HCT116 (cell line): ENCODE results near the gene CMIP. TPM values are rescaled to one million over a fixed set of nuclear protein-coding genes. Genes with fewer than 3 reads are reported as not detected.

Experiments used
- ATAC-seq: fragments of 200-7000 bp; cut with Tn5 transposase; 2 replicates; pipeline ENCODE4 v1.9.1; 2020; ENCODE audit warnings: mild to moderate bottlenecking, moderate library complexity
- BruUV-seq: library from RNA; stranded (reverse); fragments of 400-500 nt; replicated peaks from 2 replicates; lab custom pipeline; 2021; lab: Mats Ljungman, UMichigan
- CTCF ChIA-PET: fragments of 300-600 bp; sonication (Branson Sonifier 250); formaldehyde crosslinking; loops from one replicate; lab custom pipeline; 2021; ENCODE audit warnings: antibody characterized with exemption; lab: Charles Lee
- POLR2A ChIA-PET: fragments of 300-600, 350-600 bp; sonication (Branson Sonifier 250); formaldehyde crosslinking; loops from one replicate; lab custom pipeline; 2021; ENCODE audit warnings: antibody characterized with exemption; lab: Charles Lee
- RAD21 ChIA-PET, 2 experiments: fragments of 300-600 bp; sonication (Branson Sonifier 250); formaldehyde crosslinking; loops; one replicate each; lab custom pipeline; 2023; ENCODE audit warnings: low total read pairs in 2 of 2; ENCODE audit not compliant: uncharacterized antibody in 2 of 2, unreplicated experiment in 2 of 2, low non-redundant PET in 1 of 2; lab: Charles Lee
- DNase-seq: peaks from one replicate; pipeline ENCODE4 v3.0.0-alpha.2; 2010; ENCODE audit warnings: low read depth, low spot score
- H2AFZ ChIP-seq: fragments of 200-600 bp; shearing (Covaris generic), sonication (generic); 2 replicates; pipeline ENCODE4 v1.6.1; 2017; ENCODE audit warnings: low read depth, mixed run types, mixed read lengths, antibody characterized with exemption, low read length; ENCODE audit not compliant: poor library complexity, severe bottlenecking
- H3K27ac ChIP-seq: 2 replicates; pipeline ENCODE4 v1.5.1; 2012; ENCODE audit warnings: low read depth, low read length
- H3K27me3 ChIP-seq: fragments of 200-600 bp; sonication (generic); 2 replicates; pipeline ENCODE4 v1.6.1; 2016; ENCODE audit warnings: mixed run types, low read length, mixed read lengths; ENCODE audit not compliant: insufficient read depth
- H3K36me3 ChIP-seq, 2 experiments: fragments of 200-500 bp in 1 of 2; fragments of 200-600 bp in 1 of 2; sonication (Bioruptor generic) in 1 of 2; sonication (generic) in 1 of 2; 2 replicates each; pipeline versions ENCODE4 v1.5.1 to v1.6.1; 2014 to 2016; ENCODE audit warnings: low read length in 2 of 2, inconsistent platforms in 1 of 2, mixed read lengths in 1 of 2, mixed run types in 1 of 2; ENCODE audit not compliant: insufficient read depth in 2 of 2, control insufficient read depth in 1 of 2
- H3K4me1 ChIP-seq, 2 experiments: fragments of 200-600 bp in 1 of 2; sonication (generic) in 1 of 2; 2 replicates each; pipeline versions ENCODE4 v1.5.1 to v1.6.1; 2012 to 2017; ENCODE audit warnings: low read length in 2 of 2, inconsistent platforms in 1 of 2, mild to moderate bottlenecking in 1 of 2, mixed read lengths in 1 of 2, mixed run types in 1 of 2, moderate library complexity in 1 of 2; ENCODE audit not compliant: insufficient read depth in 2 of 2, control insufficient read depth in 1 of 2
- H3K4me2 ChIP-seq: fragments of 200-600 bp; sonication (generic); 2 replicates; pipeline ENCODE4 v1.6.1; 2017; ENCODE audit warnings: mixed run types, low read length, mixed read lengths
- H3K4me3 ChIP-seq, 2 experiments: fragments of 200-600 bp in 1 of 2; sonication (generic) in 1 of 2; replicated peaks in 1 of 2; 2 replicates each; pipeline ENCODE4 v1.5.1; 2011 to 2016; ENCODE audit warnings: low read length in 2 of 2, control low read depth in 1 of 2, low read depth in 1 of 2, mild to moderate bottlenecking in 1 of 2, mixed read lengths in 1 of 2, mixed run types in 1 of 2
- H3K79me2 ChIP-seq: fragments of 200-600 bp; sonication (generic); 2 replicates; pipeline ENCODE4 v1.6.1; 2017; ENCODE audit warnings: mild to moderate bottlenecking, mixed run types, low read length, moderate library complexity, mixed read lengths; ENCODE audit not compliant: insufficient read depth
- H3K9ac ChIP-seq: fragments of 200-600 bp; sonication (generic); 2 replicates; pipeline ENCODE4 v1.6.1; 2016; ENCODE audit warnings: low read length, mixed read lengths
- H3K9me2 ChIP-seq: fragments of 200-600 bp; sonication (generic), shearing (Covaris generic); 2 replicates; pipeline ENCODE4 v1.6.1; 2017; ENCODE audit warnings: mixed run types, mild to moderate bottlenecking, moderate library complexity; ENCODE audit not compliant: insufficient read depth
- H3K9me3 ChIP-seq, 2 experiments: fragments of 200-500 bp in 1 of 2; fragments of 200-600 bp in 1 of 2; sonication (Bioruptor generic) in 1 of 2; sonication (generic) in 1 of 2; 2 replicates each; pipeline ENCODE4 v1.6.1; 2014 to 2017; ENCODE audit warnings: low read length in 2 of 2, mixed read lengths in 2 of 2, inconsistent platforms in 1 of 2, low read depth in 1 of 2, mild to moderate bottlenecking in 1 of 2, mixed run types in 1 of 2, moderate library complexity in 1 of 2; ENCODE audit not compliant: control insufficient read depth in 1 of 2, insufficient read depth in 1 of 2
- H4K20me1 ChIP-seq: fragments of 200-600 bp; sonication (generic), shearing (Covaris generic); 2 replicates; pipeline ENCODE4 v1.6.1; 2017; ENCODE audit warnings: mixed run types, mild to moderate bottlenecking, moderate library complexity; ENCODE audit not compliant: insufficient read depth
- POLR2A ChIP-seq: IDR thresholded peaks from 2 replicates; pipeline ENCODE4 v1.7.0; 2011; ENCODE audit warnings: borderline replicate concordance; ENCODE audit not compliant: insufficient read depth, insufficient read length; ENCODE audit errors: extremely low read depth
- POLR2AphosphoS5 ChIP-seq: IDR thresholded peaks from 2 replicates; pipeline ENCODE4 v1.6.1; 2011; ENCODE audit warnings: mild to moderate bottlenecking, low read depth, low read length, moderate library complexity
- SRF ChIP-seq: IDR thresholded peaks from 2 replicates; pipeline ENCODE4 v1.6.1; 2012; ENCODE audit warnings: low read depth
- TCF7L2 ChIP-seq: IDR thresholded peaks from 2 replicates; pipeline ENCODE4 v1.7.0; 2011; ENCODE audit warnings: borderline replicate concordance, inconsistent platforms; ENCODE audit not compliant: insufficient read depth, insufficient read length; ENCODE audit errors: extremely low read depth
- YY1 ChIP-seq: IDR thresholded peaks from 2 replicates; pipeline ENCODE4 v1.6.1; 2011; ENCODE audit warnings: low read length, low read depth, moderate library complexity, mild to moderate bottlenecking; ENCODE audit not compliant: insufficient replicate concordance; ENCODE audit errors: extremely low read depth
- ZFX ChIP-seq: fragments of 450-650 bp; IDR thresholded peaks from 2 replicates; pipeline ENCODE4 v1.6.1; 2017
- ZNF274 ChIP-seq: fragments of 200-500 bp; sonication (Bioruptor generic); IDR thresholded peaks from 2 replicates; pipeline ENCODE4 v1.6.1; 2014; ENCODE audit warnings: mild to moderate bottlenecking, low read depth, low read length, inconsistent platforms
- intact Hi-C: fragments of 100-400 bp; cut with micrococcal nuclease; formaldehyde crosslinking; loops from 2 replicates; pipeline ENCODE4 v1.10.0; 2022
- total RNA-seq: library from RNA; stranded (reverse); gene quantifications from one replicate; pipeline ENCODE4 v1.2.1, GENCODE V29; 2021; ENCODE audit not compliant: unreplicated experiment
- TF ChIP-seq, protein P1 (sequence below): IDR thresholded peaks from 2 replicates; pipeline ENCODE4 v1.6.1; 2012
- TF ChIP-seq, protein P2 (sequence below): IDR thresholded peaks from 2 replicates; pipeline ENCODE4 v1.6.1; 2012
- TF ChIP-seq, protein P3 (sequence below), 3 experiments: fragments of 200-600 bp in 1 of 3; sonication (generic) in 1 of 3; IDR thresholded peaks in 2 of 3; conservative IDR thresholded peaks in 1 of 3; 2 replicates each; pipeline ENCODE4 v1.5.1; 2012 to 2017; ENCODE audit warnings: low read depth in 2 of 3, low read length in 2 of 3, antibody characterized with exemption in 1 of 3, borderline replicate concordance in 1 of 3, control low read depth in 1 of 3, mild to moderate bottlenecking in 1 of 3, mixed read lengths in 1 of 3, mixed run types in 1 of 3, moderate library complexity in 1 of 3; ENCODE audit not compliant: insufficient read depth in 1 of 3

CMIP gene
- total RNA-seq, 1 experiment from 2014 or later: 64.6 TPM

DNA sequence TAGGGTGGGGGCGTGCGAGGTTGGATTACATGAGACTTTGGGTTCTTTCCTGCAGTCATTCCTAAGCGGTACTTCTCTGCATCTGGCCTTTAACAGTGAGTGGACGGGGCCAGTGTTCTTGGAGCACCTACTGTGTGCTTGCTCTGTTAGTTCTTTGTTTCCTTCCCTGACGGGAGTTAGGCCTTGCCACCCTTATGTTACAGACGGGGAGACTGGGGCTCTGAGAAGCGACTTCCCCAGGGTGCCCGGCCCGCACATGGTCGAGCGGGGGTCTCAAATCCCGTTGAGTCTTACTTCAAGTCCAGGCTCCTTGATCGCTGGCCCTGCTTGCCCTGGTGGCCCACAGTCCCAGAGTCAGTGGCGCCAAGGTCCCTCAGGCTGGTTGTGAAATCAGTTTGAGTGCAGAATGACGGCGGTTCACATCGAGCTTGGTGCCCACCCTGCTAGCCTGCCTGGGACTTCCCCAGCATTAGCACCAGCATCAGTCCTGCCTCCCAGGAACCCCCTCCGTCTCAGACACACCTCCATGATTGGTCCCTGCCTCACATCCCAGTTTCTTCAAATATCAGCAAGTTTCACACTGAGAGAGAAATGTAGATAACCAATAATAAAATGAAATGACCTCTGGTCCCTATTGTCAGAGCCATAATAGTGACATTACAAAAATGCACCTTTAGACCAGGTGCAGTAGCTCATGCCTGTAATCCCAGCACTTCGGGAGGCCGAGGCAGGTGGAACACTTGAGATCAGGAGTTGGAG, 128.0 kb downstream of the CMIP start:
- peaks cover 82% of the 10 kb centered on the region for H3K79me2 ChIP-seq
- H2AFZ ChIP-seq: no peak overlapping the region
- ATAC-seq: no peak
- H3K9me2 ChIP-seq: no peaks in the 10 kb centered on the region
- ChIA-PET CTCF (interaction anchor here (0.6 kb wide), 1 partner anchor 13 kb away, joined by 3 read pairs; no protein-coding TSS in a partner anchor), RAD21 (no interaction called here), POLR2A (interaction anchor here (0.9 kb wide), 1 partner anchor 8 kb away, joined by 3 read pairs; no protein-coding TSS in a partner anchor)
- H3K36me3 ChIP-seq: no peaks in the 10 kb centered on the region; a peak in 1 of 4 replicates
- peaks cover 18 to 38% of the 10 kb centered on the region in 2 experiments for H3K4me1 ChIP-seq
- no TSS peak for BruUV-seq
- no peak overlapping the region for H3K4me3 ChIP-seq
- no peaks in the 10 kb centered on the region for H3K27me3 ChIP-seq
- H4K20me1 ChIP-seq: no peaks in the 10 kb centered on the region; the same call in 1 of the 2 replicates
- no peak for DNase-seq
- H3K9me3 ChIP-seq: no peaks in the 10 kb centered on the region
- no peak for TF ChIP-seq TCF7L2
- H3K27ac ChIP-seq: no peak overlapping the region
- no peak overlapping the region for H3K9ac ChIP-seq
- no peak overlapping the region for H3K4me2 ChIP-seq
- intact Hi-C loops: no loop called here

DNA sequence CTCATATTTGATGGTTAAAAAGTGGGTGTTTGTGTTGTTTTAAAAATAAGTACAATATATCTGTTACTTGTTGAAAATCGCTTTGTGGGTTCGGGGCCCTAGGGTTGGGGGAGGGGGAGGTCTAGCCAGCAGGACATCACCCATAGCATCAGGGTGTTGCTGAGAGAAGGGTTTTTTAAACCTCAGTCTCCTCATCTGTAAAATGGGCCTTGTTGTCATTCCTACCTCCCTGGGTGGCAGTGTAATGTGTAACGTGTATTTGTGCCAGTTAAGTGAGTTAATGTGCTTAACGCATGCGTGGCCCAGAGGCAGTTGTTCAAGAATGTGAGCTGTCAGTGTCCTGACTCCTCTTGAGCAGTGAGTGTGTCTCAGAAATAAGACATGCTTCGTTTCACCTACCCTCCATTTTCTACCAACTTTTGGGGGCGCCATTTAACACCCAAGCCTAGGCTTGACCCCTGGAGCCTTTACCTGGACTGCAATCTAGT, 129.0 kb downstream of the CMIP start:
- intact Hi-C loops: no loop called here
- H3K9me3 ChIP-seq: no peaks in the 10 kb centered on the region
- H3K27ac ChIP-seq: no peak overlapping the region
- CTCF ChIA-PET: no interaction called here
- no peaks in the 10 kb centered on the region for H3K27me3 ChIP-seq
- H3K4me3 ChIP-seq: no peak overlapping the region
- no peaks in the 10 kb centered on the region; a peak in 1 of 4 replicates for H3K36me3 ChIP-seq
- no peak overlapping the region for H3K4me2 ChIP-seq
- H4K20me1 ChIP-seq: no peaks in the 10 kb centered on the region; the same call in 1 of the 2 replicates
- no peak overlapping the region for H2AFZ ChIP-seq
- ATAC-seq (no peak), DNase-seq (no peak)
- H3K9me2 ChIP-seq: no peaks in the 10 kb centered on the region
- TF ChIP-seq YY1 (no peak), POLR2AphosphoS5 (no peak), POLR2A (no peak), SRF (no peak), ZFX (no peak), TCF7L2 (no peak), ZNF274 (no peak)
- TF ChIP-seq, protein P1, sequence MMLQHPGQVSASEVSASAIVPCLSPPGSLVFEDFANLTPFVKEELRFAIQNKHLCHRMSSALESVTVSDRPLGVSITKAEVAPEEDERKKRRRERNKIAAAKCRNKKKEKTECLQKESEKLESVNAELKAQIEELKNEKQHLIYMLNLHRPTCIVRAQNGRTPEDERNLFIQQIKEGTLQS: no peak
- TF ChIP-seq, protein P2, sequence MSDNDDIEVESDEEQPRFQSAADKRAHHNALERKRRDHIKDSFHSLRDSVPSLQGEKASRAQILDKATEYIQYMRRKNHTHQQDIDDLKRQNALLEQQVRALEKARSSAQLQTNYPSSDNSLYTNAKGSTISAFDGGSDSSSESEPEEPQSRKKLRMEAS: no peak
- TF ChIP-seq, protein P3, sequence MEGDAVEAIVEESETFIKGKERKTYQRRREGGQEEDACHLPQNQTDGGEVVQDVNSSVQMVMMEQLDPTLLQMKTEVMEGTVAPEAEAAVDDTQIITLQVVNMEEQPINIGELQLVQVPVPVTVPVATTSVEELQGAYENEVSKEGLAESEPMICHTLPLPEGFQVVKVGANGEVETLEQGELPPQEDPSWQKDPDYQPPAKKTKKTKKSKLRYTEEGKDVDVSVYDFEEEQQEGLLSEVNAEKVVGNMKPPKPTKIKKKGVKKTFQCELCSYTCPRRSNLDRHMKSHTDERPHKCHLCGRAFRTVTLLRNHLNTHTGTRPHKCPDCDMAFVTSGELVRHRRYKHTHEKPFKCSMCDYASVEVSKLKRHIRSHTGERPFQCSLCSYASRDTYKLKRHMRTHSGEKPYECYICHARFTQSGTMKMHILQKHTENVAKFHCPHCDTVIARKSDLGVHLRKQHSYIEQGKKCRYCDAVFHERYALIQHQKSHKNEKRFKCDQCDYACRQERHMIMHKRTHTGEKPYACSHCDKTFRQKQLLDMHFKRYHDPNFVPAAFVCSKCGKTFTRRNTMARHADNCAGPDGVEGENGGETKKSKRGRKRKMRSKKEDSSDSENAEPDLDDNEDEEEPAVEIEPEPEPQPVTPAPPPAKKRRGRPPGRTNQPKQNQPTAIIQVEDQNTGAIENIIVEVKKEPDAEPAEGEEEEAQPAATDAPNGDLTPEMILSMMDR (IDR thresholded peaks at IDR 0.05 in 2 of 3, conservative IDR thresholded peaks at IDR 0.05 in 1 of 3; ENCODE audit: borderline replicate concordance in 1 of 3, insufficient read depth in 1 of 3, low read depth in 2 of 3, low read length in 2 of 3): no peak
- RAD21 ChIA-PET: no interaction called here
- H3K79me2 ChIP-seq: peaks cover 80% of the 10 kb centered on the region
- H3K9ac ChIP-seq: no peak overlapping the region
- peaks cover 8 to 27% of the 10 kb centered on the region in 2 experiments for H3K4me1 ChIP-seq
- no TSS peak for BruUV-seq
- POLR2A ChIA-PET: interaction anchor here (0.9 kb wide), 1 partner anchor 9 kb away, joined by 3 read pairs; no protein-coding TSS in a partner anchor
